ENCODE results near the gene TP53. TPM values are rescaled to one million over a fixed set of nuclear protein-coding genes. Genes with fewer than 3 reads are reported as not detected.

The TP53 gene
- total and polyA plus RNA-seq, 2 donors from 2014 or later = 14.8 to 66.9 TPM

DNA sequence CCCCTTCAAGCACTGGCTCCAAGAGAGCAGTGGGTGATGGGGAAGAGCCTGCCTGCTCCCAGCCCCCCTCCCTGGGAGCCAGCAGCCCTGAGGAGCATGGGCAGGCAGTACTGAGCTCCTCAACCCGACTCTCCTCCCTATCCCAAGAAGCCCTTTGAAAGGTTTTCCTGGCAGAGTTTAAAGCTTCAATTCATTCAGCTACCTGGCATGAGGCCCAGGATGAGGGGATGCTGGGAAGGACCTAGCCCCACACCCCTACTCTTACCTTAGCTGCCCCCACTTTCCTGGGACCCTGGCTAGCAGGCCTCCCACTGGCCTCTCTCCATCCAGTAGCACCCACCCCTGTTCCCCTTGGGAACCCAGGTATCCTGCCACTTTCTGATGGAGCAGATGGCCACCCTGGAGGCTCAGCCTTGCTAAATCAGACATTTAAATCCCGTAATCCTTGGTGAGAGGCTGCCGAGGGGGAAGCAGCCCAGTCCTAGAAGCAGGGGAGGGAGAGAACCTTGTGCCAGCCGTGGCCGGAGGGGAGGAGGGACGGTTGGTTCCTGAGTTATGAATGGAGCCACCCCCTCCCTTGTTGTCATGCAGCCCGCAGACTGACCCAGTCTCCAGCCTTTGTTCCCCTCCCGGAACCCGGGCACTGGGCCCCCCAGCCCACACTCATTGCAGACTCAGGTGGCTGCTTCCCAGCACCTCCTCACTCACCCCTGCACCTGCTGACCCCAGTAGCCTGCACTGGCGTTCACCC lies 19.5 kb downstream of the TP53 start:
- TF ChIP-seq, protein P1, sequence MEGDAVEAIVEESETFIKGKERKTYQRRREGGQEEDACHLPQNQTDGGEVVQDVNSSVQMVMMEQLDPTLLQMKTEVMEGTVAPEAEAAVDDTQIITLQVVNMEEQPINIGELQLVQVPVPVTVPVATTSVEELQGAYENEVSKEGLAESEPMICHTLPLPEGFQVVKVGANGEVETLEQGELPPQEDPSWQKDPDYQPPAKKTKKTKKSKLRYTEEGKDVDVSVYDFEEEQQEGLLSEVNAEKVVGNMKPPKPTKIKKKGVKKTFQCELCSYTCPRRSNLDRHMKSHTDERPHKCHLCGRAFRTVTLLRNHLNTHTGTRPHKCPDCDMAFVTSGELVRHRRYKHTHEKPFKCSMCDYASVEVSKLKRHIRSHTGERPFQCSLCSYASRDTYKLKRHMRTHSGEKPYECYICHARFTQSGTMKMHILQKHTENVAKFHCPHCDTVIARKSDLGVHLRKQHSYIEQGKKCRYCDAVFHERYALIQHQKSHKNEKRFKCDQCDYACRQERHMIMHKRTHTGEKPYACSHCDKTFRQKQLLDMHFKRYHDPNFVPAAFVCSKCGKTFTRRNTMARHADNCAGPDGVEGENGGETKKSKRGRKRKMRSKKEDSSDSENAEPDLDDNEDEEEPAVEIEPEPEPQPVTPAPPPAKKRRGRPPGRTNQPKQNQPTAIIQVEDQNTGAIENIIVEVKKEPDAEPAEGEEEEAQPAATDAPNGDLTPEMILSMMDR (IDR thresholded peaks at IDR 0.05; ENCODE audit: borderline replicate concordance, extremely low read depth, insufficient read depth) = no peak
- Histone ChIP-seq H3K27ac (ENCODE audit: low read depth in 2 of 2, low read length in 2 of 2) (no peak overlapping the region), H3K9me3 (ENCODE audit: control insufficient read depth in 2 of 3, insufficient read depth in 1 of 3, low read length in 3 of 3) (no peaks in the 10 kb centered on the region), H3K4me1 (ENCODE audit: control insufficient read depth in 2 of 3, insufficient read depth in 2 of 3, low read depth in 1 of 3, low read length in 3 of 3) (no peaks in the 10 kb centered on the region), H3K27me3 (ENCODE audit: control insufficient read depth, insufficient read depth, low read length) (no peaks in the 10 kb centered on the region), H3K9ac (ENCODE audit: low read length in 3 of 3) (no peak overlapping the region), H3K36me3 (ENCODE audit: control insufficient read depth in 2 of 3, insufficient read depth in 3 of 3, low read length in 3 of 3) (peaks cover 3 to 16% (median 15%) of the 10 kb centered on the region in 3 donors), H3K4me3 (ENCODE audit: low read length in 3 of 3) (no peak overlapping the region)
- FAIRE-seq = no peak
- intact Hi-C loops (cut with DNase I) = no loop called here
- DNase-seq = no peak

DNA sequence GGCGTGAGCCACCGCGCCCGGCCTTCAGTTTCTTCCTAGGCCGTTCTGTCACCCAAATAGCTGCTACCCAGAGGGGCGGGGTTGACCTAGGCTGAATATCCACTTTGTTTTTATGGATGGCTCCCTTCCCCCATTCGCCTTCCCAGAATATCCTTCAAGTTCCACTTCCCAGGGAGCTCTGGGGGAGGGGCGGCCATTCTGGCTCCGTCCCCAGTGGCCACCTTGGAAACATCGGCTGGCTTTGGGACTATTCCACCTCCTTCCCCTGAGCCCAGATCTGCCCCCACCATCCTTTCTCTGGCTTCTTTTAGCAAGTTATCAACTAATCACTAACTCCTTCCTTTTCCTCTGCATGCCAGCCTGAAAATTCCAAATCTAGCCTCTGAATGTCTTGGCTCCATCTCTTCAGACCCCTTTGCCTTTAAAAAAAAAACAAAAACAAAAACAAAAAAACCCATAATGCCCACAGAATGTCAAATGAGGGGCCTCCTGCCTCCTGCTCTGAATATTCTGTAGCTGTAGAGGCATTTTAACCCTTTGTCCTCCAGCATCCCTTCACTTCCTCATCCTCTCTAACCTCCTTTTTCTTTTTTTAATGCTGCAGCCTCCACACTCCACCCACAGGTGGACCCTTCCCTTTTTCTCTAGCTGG lies 30.2 kb downstream of the TP53 start:
- H3K4me3 ChIP-seq (ENCODE audit: low read length in 3 of 3) = no peak overlapping the region
- DNase-seq = peak; percentile 69 to 90 (median 74)
- no peak overlapping the region for H3K27ac ChIP-seq (ENCODE audit: low read depth in 2 of 2, low read length in 2 of 2)
- H3K9me3 ChIP-seq (ENCODE audit: control insufficient read depth in 2 of 3, insufficient read depth in 1 of 3, low read length in 3 of 3) = no peaks in the 10 kb centered on the region
- TF ChIP-seq, protein P1 (IDR thresholded peaks at IDR 0.05; ENCODE audit: borderline replicate concordance, extremely low read depth, insufficient read depth) = no peak
- no peaks in the 10 kb centered on the region for H3K36me3 ChIP-seq (ENCODE audit: control insufficient read depth in 2 of 3, insufficient read depth in 3 of 3, low read length in 3 of 3)
- no peaks in the 10 kb centered on the region for H3K27me3 ChIP-seq (ENCODE audit: control insufficient read depth, insufficient read depth, low read length)
- no peak for FAIRE-seq
- intact Hi-C loops (cut with DNase I) = no loop called here
- no peak overlapping the region for H3K9ac ChIP-seq (ENCODE audit: low read length in 3 of 3)
- peaks cover 0 to 2% (median 0%) of the 10 kb centered on the region in 3 donors for H3K4me1 ChIP-seq (ENCODE audit: control insufficient read depth in 2 of 3, insufficient read depth in 2 of 3, low read depth in 1 of 3, low read length in 3 of 3)

DNA sequence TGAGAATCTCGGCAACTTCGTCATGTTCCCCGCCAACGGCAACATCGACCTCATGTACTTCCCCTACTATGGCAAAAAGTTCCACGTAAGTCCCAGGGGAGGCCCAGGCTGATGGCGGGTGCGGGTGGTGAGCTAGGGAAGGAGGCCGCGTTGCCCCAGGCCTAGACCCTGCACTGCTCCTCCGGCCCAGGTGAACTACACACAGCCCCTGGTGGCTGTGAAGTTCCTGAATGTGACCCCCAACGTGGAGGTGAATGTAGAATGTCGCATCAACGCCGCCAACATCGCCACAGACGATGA lies 31.8 kb downstream of the TP53 start:
- no peak for DNase-seq
- no peak for FAIRE-seq

More for the DNA sequence above, 31.8 kb downstream of the TP53 start:
- intact Hi-C loops (cut with DNase I) = no loop called here
- Histone ChIP-seq H3K27me3 (ENCODE audit: control insufficient read depth, insufficient read depth, low read length) (no peaks in the 10 kb centered on the region), H3K36me3 (ENCODE audit: control insufficient read depth in 2 of 3, insufficient read depth in 3 of 3, low read length in 3 of 3) (no peaks in the 10 kb centered on the region), H3K4me1 (ENCODE audit: control insufficient read depth in 2 of 3, insufficient read depth in 2 of 3, low read depth in 1 of 3, low read length in 3 of 3) (peaks cover 0 to 2% (median 2%) of the 10 kb centered on the region in 3 donors), H3K27ac (ENCODE audit: low read depth in 2 of 2, low read length in 2 of 2) (no peak overlapping the region), H3K9ac (ENCODE audit: low read length in 3 of 3) (no peak overlapping the region), H3K9me3 (ENCODE audit: control insufficient read depth in 2 of 3, insufficient read depth in 1 of 3, low read length in 3 of 3) (no peaks in the 10 kb centered on the region), H3K4me3 (ENCODE audit: low read length in 3 of 3) (no peak overlapping the region)
- TF ChIP-seq, protein P1 (IDR thresholded peaks at IDR 0.05; ENCODE audit: borderline replicate concordance, extremely low read depth, insufficient read depth) = no peak

Data from kidney (tissue), 14 donors.